Spleen (tissue), 11 donors: ENCODE data around the gene ALX4. TPM values are rescaled to one million over a fixed set of nuclear protein-coding genes. Genes with fewer than 3 reads are reported as not detected.

Experiments used
- DNase-seq: peaks from one replicate; pipeline ENCODE4 v3.0.0-alpha.2; 2020
- H3K27ac ChIP-seq, 8 donors: fragments of 200-600 bp; sonication (generic) in 7 of 8; 1 replicate in 4 of 8; 2 replicates in 4 of 8; pipeline versions ENCODE4 v1.5.0 to v1.8.0; 2016 to 2021; ENCODE audit warnings: inconsistent platforms in 4 of 8, mild to moderate bottlenecking in 4 of 8, moderate library complexity in 1 of 8
- H3K27me3 ChIP-seq, 7 donors: fragments of 200-600 bp; sonication (generic) in 6 of 7; replicated peaks in 1 of 7; 1 replicate in 4 of 7; 2 replicates in 3 of 7; pipeline versions ENCODE4 v1.5.0 to v1.8.0; 2016 to 2021; ENCODE audit warnings: inconsistent platforms in 3 of 7, mild to moderate bottlenecking in 1 of 7
- H3K36me3 ChIP-seq, 6 donors: fragments of 200-600 bp; sonication (generic) in 5 of 6; 1 replicate in 4 of 6; 2 replicates in 2 of 6; pipeline versions ENCODE4 v1.5.0 to v1.8.0; 2016 to 2021; ENCODE audit warnings: inconsistent platforms in 2 of 6
- H3K4me1 ChIP-seq, 6 donors: fragments of 200-600 bp; sonication (generic) in 5 of 6; 1 replicate in 3 of 6; 2 replicates in 3 of 6; pipeline versions ENCODE4 v1.5.0 to v1.8.0; 2016 to 2021; ENCODE audit warnings: inconsistent platforms in 3 of 6
- H3K4me3 ChIP-seq, 8 donors: fragments of 200-600 bp; sonication (generic) in 7 of 8; 1 replicate in 4 of 8; 2 replicates in 4 of 8; pipeline versions ENCODE4 v1.5.0 to v1.8.0; 2016 to 2021; ENCODE audit warnings: inconsistent platforms in 4 of 8, mild to moderate bottlenecking in 4 of 8, moderate library complexity in 2 of 8
- H3K9me3 ChIP-seq, 8 donors: fragments of 200-600 bp; sonication (generic) in 7 of 8; 1 replicate in 4 of 8; 2 replicates in 4 of 8; pipeline versions ENCODE4 v1.5.0 to v1.8.0; 2016 to 2021; ENCODE audit warnings: inconsistent platforms in 4 of 8
- POLR2A ChIP-seq, 3 donors: fragments of 450-650 bp; IDR thresholded peaks; one replicate each; pipeline ENCODE4 v1.5.1; 2017; ENCODE audit warnings: antibody characterized with exemption in 3 of 3, mild to moderate bottlenecking in 1 of 3
- POLR2AphosphoS5 ChIP-seq, 3 donors: sonication (generic); formaldehyde crosslinking; IDR thresholded peaks; one replicate each; pipeline ENCODE4 v1.5.1; 2017; ENCODE audit warnings: antibody characterized with exemption in 3 of 3
- WGBS, 5 donors: extraction: QIAGEN DNeasy Blood & Tissue Kit in 3 of 5; methylation state at CpG; one replicate each; pipeline versions ENCODE4 v1.1.5 to v1.1.7; 2013 to 2018; 5-methylcytosine and 5-hydroxymethylcytosine counted together
- intact Hi-C: fragments of 100-400 bp; cut with DNase I; formaldehyde crosslinking; loops from one replicate; pipeline ENCODE4 v1.15.0; 2023; ENCODE audit warnings: low total_unique reads
- polyA plus RNA-seq, 3 donors: library from polyadenylated mRNA; stranded (reverse); fragments of 200-250 nt; gene quantifications; one replicate each; pipeline ENCODE4 v1.2.1, GENCODE V29; 2013
- total RNA-seq, 7 donors: library from RNA; depleted of rRNA in 3 of 7; stranded (reverse); fragments of >200 nt in 3 of 7; fragmentation: NEBNext Ultra II Directional in 4 of 7; extraction: Animal tissue kit (Norgen Biotek cat#: 25700) in 4 of 7; gene quantifications; one replicate each; pipeline versions ENCODE4 v1.1.0 to v1.2.1, GENCODE V29; 2016 to 2021
- TF ChIP-seq, protein P1 (sequence below), 11 experiments: fragments of 200-600 bp in 7 of 11; fragments of 450-650 bp in 4 of 11; sonication (generic) in 4 of 11; IDR thresholded peaks in 8 of 11; conservative IDR thresholded peaks in 3 of 11; 1 replicate in 7 of 11; 2 replicates in 4 of 11; pipeline versions ENCODE4 v1.4.0 to v1.8.0; 2016 to 2021; ENCODE audit warnings: antibody characterized with exemption in 11 of 11, inconsistent platforms in 4 of 11, mild to moderate bottlenecking in 1 of 11
- donor health status: healthy with polysubstance abuse.
- donor health status: DM: no; HTN: no; CAD: no; lungs with moderate emphysema.
- donor health status: DM: no; HTN: no; CAD: no.
- donor health status: Bipolar disorder and iron deficiency.
- donor health status: healthy.
- donor health status: DM: no; HTN: no; CAD: no.
- donor health status: DM: yes; HTN: yes; CAD: no.

ALX4 gene
- total and polyA plus RNA-seq, 10 donors = 0.11 TPM; not detected in 9

GRCh38 chr11:44329472-44330230 is 19.7 kb upstream of the ALX4 start:
- Histone ChIP-seq H3K27me3 (peaks cover 0 to 99% (median 32%) of the 10 kb centered on the region in 7 donors), H3K4me1 (no peaks in the 10 kb centered on the region), H3K4me3 (no peak overlapping the region), H3K9me3 (no peaks in the 10 kb centered on the region), H3K36me3 (no peaks in the 10 kb centered on the region), H3K27ac (no peak overlapping the region)
- DNase-seq = no peak
- WGBS, 5 donors = 60 to 78% (median 72%) methylated on average over 8 of the region's 8 CpGs
- intact Hi-C loops = no loop called here
- no peak for TF ChIP-seq POLR2A (IDR thresholded peaks at IDR 0.05)
- TF ChIP-seq POLR2AphosphoS5 (IDR thresholded peaks at IDR 0.05) = no peak
- TF ChIP-seq, protein P1, sequence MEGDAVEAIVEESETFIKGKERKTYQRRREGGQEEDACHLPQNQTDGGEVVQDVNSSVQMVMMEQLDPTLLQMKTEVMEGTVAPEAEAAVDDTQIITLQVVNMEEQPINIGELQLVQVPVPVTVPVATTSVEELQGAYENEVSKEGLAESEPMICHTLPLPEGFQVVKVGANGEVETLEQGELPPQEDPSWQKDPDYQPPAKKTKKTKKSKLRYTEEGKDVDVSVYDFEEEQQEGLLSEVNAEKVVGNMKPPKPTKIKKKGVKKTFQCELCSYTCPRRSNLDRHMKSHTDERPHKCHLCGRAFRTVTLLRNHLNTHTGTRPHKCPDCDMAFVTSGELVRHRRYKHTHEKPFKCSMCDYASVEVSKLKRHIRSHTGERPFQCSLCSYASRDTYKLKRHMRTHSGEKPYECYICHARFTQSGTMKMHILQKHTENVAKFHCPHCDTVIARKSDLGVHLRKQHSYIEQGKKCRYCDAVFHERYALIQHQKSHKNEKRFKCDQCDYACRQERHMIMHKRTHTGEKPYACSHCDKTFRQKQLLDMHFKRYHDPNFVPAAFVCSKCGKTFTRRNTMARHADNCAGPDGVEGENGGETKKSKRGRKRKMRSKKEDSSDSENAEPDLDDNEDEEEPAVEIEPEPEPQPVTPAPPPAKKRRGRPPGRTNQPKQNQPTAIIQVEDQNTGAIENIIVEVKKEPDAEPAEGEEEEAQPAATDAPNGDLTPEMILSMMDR (IDR thresholded peaks at IDR 0.05 in 8 of 11, conservative IDR thresholded peaks at IDR 0.05 in 3 of 11) = no peak

GRCh38 chr11:44328138-44328660 is 18.3 kb upstream of the ALX4 start:
- peak; percentile 52 for DNase-seq
- Histone ChIP-seq H3K27me3 (peaks cover 0 to 99% (median 34%) of the 10 kb centered on the region in 7 donors), H3K9me3 (no peaks in the 10 kb centered on the region), H3K36me3 (no peaks in the 10 kb centered on the region), H3K4me3 (no peak overlapping the region), H3K4me1 (no peaks in the 10 kb centered on the region), H3K27ac (no peak overlapping the region)
- intact Hi-C loops = no loop called here
- TF ChIP-seq POLR2AphosphoS5 (IDR thresholded peaks at IDR 0.05) = no peak
- TF ChIP-seq POLR2A (IDR thresholded peaks at IDR 0.05) = no peak
- TF ChIP-seq, protein P1 (IDR thresholded peaks at IDR 0.05 in 8 of 11, conservative IDR thresholded peaks at IDR 0.05 in 3 of 11) = no peak
- 19 to 35% (median 28%) methylated on average over 11 of the region's 11 CpGs for WGBS, 5 donors

GRCh38 chr11:44327730-44328129 is 17.8 kb upstream of the ALX4 start:
- 53 to 60% (median 58%) methylated on average over 10 of the region's 10 CpGs for WGBS, 5 donors
- Histone ChIP-seq H3K9me3 (no peaks in the 10 kb centered on the region), H3K36me3 (no peaks in the 10 kb centered on the region), H3K27me3 (peaks cover 0 to 99% (median 37%) of the 10 kb centered on the region in 7 donors), H3K4me3 (no peak overlapping the region), H3K4me1 (no peaks in the 10 kb centered on the region), H3K27ac (no peak overlapping the region)
- no peak for DNase-seq
- TF ChIP-seq POLR2A (IDR thresholded peaks at IDR 0.05) (no peak), POLR2AphosphoS5 (IDR thresholded peaks at IDR 0.05) (no peak)
- TF ChIP-seq, protein P1 (IDR thresholded peaks at IDR 0.05 in 8 of 11, conservative IDR thresholded peaks at IDR 0.05 in 3 of 11) = no peak
- intact Hi-C loops = no loop called here
